Measurements from ENCODE around the gene CAPNS2. TPM values are rescaled to one million over a fixed set of nuclear protein-coding genes. Genes with fewer than 3 reads are reported as not detected.

The CAPNS2 gene
- total RNA-seq, 1 experiment from 2014 or later = not detected

- Histone ChIP-seq H3K23ac (ENCODE audit: insufficient read length, low read depth, low read length) (no peak overlapping the region), H3K4me2 (ENCODE audit: insufficient read depth, insufficient read length, low read length) (no peak overlapping the region), H4K20me1 (ENCODE audit: control insufficient read depth, insufficient read depth, insufficient read length) (no peaks in the 10 kb centered on the region), H3K23me2 (ENCODE audit: insufficient read length, low read depth, low read length, poor library complexity, severe bottlenecking) (no peaks in the 10 kb centered on the region), H3K27me3 (ENCODE audit: insufficient read depth, low read length) (no peaks in the 10 kb centered on the region), H2BK12ac (ENCODE audit: insufficient read length, low read depth, low read length) (no peak overlapping the region), H3K4ac (ENCODE audit: low read depth, low read length) (no peak overlapping the region), H3K79me1 (ENCODE audit: insufficient read depth, low read depth, low read length, poor library complexity, severe bottlenecking) (no peaks in the 10 kb centered on the region), H4K8ac (replicated peaks; ENCODE audit: insufficient read length, low read depth, low read length) (no peak overlapping the region), H3K27ac (ENCODE audit: insufficient read length, low read depth, low read length) (no peak overlapping the region), H2BK5ac (ENCODE audit: insufficient read length, low read length) (no peak overlapping the region), H4K5ac (ENCODE audit: insufficient read length, low read depth, low read length) (no peak overlapping the region), H3K56ac (ENCODE audit: insufficient read length, low read depth, low read length) (no peak overlapping the region), H2AK5ac (ENCODE audit: insufficient read length, low read length) (no peak overlapping the region), H2BK15ac (ENCODE audit: low read depth, low read length) (no peak overlapping the region), H3T11ph (ENCODE audit: low read length) (no peak overlapping the region), H2AFZ (ENCODE audit: low read length) (no peak overlapping the region), H3K79me2 (ENCODE audit: insufficient read depth, low read length) (no peaks in the 10 kb centered on the region), H3K14ac (ENCODE audit: insufficient read depth, low read length) (no peak overlapping the region), H4K91ac (ENCODE audit: insufficient read length, low read depth, low read length) (no peak overlapping the region), H2BK20ac (ENCODE audit: low read depth, low read length, poor library complexity, severe bottlenecking) (no peak overlapping the region), H3K9me3 (ENCODE audit: control insufficient read depth, low read depth, low read length) (no peaks in the 10 kb centered on the region), H3K9ac (ENCODE audit: extremely low read depth, insufficient read length, low read length) (no peak overlapping the region), H3K18ac (ENCODE audit: insufficient read length, low read depth, low read length) (no peak overlapping the region), H3K4me1 (ENCODE audit: insufficient read depth, low read length) (no peaks in the 10 kb centered on the region), H2BK120ac (ENCODE audit: low read depth, low read length, poor library complexity, severe bottlenecking) (no peak overlapping the region)
- Mint-ChIP-seq H3K4me3 (no peak overlapping the region), H3K9me3 (no peaks in the 10 kb centered on the region), H3K4me1 (peaks cover 9 to 13% of the 10 kb centered on the region in 2 experiments), H3K27me3 (ENCODE audit: low read depth) (peaks cover 1% of the 10 kb centered on the region; the same call in 1 of the 2 replicates), H3K27ac (no peak overlapping the region), H3K36me3 (ENCODE audit: insufficient read depth in 1 of 3, low read depth in 3 of 3) (no peaks in the 10 kb centered on the region)
- TF ChIP-seq, protein P1, sequence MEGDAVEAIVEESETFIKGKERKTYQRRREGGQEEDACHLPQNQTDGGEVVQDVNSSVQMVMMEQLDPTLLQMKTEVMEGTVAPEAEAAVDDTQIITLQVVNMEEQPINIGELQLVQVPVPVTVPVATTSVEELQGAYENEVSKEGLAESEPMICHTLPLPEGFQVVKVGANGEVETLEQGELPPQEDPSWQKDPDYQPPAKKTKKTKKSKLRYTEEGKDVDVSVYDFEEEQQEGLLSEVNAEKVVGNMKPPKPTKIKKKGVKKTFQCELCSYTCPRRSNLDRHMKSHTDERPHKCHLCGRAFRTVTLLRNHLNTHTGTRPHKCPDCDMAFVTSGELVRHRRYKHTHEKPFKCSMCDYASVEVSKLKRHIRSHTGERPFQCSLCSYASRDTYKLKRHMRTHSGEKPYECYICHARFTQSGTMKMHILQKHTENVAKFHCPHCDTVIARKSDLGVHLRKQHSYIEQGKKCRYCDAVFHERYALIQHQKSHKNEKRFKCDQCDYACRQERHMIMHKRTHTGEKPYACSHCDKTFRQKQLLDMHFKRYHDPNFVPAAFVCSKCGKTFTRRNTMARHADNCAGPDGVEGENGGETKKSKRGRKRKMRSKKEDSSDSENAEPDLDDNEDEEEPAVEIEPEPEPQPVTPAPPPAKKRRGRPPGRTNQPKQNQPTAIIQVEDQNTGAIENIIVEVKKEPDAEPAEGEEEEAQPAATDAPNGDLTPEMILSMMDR (conservative IDR thresholded peaks at IDR 0.05) = no peak
- DNase-seq = no peak
These were observed 25.8 kb downstream of the CAPNS2 start for GRCh38 chr16:55592306-55592705.

Data from H9 (cell line).